ENCODE data around the gene LMO7.

The LMO7 gene

DNA sequence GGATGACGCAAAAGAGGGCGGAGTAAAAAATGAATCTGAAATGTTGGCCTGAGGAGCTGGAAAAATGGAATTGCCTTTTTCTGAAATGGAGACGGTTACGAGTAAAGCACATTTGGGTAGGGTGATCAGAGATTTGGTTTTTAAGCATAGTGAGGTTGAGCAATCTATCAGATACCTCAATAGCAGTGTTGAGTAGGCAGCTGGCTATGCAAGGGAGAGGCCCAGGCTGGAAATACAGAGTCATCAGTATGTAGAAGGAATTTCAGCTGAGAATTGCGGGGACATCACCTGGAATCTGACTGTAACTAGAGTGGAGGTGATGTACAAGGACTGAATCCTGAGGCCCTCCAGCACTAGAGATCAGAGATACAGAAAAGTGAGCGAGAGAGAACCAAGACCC is 224.8 kb downstream of the LMO7 start:
- no peak for DNase-seq

- no peak for DNase-seq
Measured at GRCh38 chr13:75861786-75862185, 225.7 kb downstream of the LMO7 start.

GRCh38 chr13:75864718-75865117 is 228.6 kb downstream of the LMO7 start:
- DNase-seq = peak; percentile 50

DNA sequence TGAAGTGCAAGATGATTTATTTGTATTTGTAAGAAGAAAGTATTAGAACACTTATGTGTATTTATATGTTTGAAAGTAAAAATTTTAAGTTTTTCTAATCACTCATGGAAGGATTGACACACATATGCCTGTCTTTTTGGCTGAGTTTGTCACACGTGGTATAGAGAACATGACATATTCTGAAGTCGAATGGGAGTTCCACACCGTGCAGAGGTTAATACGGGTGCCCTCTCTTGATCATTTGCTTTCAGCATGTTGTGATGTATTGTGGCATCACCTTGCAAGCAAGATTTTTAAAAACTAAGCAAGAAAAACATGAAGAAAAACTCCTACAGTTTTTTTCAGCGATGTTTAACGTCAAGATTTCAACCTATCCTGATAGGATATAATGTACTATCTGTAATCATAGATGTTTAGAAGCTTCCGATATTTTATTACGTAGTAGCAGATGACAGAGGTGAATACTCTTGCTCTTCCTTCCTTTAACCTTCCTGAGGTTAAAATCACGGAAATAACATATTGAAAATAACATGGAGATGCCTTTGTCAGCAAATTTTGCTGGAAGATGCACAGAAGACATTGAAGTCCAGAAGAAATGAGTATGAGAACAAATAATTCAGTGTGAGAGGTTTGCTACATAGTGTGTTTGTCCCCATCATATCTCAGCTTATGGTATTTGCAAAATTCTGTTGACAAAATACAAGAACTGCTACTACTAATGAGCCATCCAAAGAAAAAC is 231.4 kb downstream of the LMO7 start:
- no peak for DNase-seq

- DNase-seq = no peak
Measured at GRCh38 chr13:75869981-75870380, 233.9 kb downstream of the LMO7 start.

DNA sequence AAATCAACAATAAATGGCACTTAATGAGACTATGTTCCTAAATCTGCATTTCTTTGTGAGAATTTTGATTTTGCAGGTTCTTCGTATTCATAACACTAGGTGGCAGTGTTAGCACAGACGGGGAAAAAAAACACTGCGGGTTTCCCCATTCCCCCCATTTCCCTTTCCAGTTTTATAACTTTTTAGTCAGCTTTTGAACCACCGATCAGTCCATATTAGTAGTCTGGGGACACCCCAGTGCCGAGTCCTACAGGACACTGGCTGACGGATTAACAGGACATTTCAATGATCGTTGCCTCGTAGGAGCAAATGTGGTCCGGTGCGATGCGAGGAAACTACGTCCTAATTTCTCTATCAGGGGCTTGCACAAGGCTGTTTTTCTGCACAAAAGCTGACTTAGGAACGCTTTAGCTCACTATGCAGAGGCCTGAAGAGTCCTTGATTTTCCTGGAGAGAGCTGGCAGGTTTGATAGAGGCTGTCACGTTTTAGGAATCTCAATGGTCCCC is 234.3 kb downstream of the LMO7 start:
- DNase-seq = peak; percentile 26

GRCh38 chr13:75871059-75871458 is 234.9 kb downstream of the LMO7 start:
- no peak for DNase-seq

- no peak for DNase-seq
Measured at GRCh38 chr13:75872980-75873379, 236.8 kb downstream of the LMO7 start.

- DNase-seq = no peak
Measured at GRCh38 chr13:75873494-75873893, 237.4 kb downstream of the LMO7 start.

DNA sequence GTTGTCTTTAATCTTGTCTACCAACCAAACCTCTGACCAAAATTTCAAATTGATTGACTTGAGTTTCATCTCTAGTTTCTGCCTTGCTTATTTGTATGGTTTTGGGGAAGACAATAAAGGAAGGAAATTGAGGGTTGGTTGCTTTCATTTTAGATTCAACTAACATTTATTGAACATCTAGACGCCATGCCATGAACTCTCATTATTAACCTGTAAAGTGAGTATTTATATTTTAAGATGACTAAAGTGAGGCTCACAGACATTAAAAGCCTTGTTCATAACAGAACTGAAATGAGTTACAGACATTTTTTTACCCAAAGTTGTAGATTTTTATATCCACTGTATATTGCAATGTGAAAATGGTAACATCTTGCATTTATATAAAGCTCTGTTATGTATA is 239.3 kb downstream of the LMO7 start:
- DNase-seq = no peak

GRCh38 chr13:75876142-75877050 is 240.3 kb downstream of the LMO7 start:
- peak; percentile 58 for DNase-seq

DNA sequence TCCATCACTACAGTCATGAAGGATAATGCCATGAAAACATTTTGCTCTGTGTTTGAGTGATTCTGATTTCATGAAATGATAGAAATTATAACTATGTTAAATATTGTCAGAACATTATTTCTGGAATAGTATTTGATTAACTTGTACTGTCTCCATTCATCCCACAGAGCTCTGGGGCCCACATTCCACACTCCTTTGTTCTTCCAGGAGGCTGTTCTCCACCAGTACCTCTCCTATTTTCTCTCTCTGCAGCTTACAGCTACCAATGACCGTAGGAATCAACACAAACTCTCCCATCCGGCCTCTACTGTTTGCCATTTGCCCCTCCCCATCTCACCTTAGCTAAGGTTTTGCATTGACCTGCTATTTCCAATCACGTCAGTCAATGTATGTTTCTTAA is 240.9 kb downstream of the LMO7 start:
- DNase-seq = no peak

DNA sequence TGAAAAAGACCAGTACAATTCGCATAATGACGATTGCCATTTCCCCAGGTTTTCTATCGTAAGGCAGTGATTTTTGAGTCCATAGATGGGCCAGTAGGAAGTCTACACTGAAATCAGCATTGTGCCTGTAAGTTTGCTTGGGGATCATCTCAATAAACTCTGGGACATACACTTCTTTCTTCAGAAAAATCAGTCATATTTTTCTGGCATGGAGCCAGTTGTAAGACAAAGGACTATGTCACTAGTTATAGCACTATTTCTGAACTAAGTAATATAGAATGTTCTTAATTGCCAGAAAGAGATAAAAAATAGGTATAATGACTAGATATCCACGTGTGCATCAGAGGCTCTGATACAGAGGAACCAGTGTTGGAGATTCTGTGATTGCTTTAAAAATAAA is 243.5 kb downstream of the LMO7 start:
- DNase-seq = no peak

DNA sequence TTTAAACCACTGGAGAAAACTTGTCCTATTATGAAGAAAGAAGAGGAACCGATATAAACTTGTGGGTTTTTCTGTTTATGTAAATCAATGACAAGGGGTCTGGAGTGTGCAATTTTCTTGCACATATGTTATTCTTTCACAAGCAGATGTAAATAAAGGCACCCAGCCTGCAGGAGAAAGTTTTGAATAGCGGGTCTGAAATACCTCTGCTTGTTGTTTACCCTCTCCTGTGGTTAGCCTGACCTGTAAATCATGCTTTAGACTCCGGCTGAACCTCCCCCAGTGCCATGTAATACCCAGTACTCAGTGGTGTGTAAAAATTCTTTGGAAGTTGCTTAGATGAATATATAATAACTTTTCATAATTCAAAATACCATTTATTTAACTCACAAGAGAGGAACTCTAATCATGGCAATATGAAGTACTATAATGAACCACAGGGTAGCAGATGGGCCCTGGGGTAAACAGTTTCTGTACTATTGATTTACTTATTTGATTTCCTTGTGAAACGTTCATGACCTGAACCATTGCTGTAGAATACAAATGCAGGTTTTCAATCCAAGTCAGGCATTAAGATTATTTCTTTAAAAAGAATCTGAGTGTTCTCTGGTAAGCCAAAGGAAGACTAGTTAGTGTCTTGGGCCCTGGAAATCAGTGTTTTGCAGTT is 245.1 kb downstream of the LMO7 start:
- DNase-seq = peak; percentile 67

DNA sequence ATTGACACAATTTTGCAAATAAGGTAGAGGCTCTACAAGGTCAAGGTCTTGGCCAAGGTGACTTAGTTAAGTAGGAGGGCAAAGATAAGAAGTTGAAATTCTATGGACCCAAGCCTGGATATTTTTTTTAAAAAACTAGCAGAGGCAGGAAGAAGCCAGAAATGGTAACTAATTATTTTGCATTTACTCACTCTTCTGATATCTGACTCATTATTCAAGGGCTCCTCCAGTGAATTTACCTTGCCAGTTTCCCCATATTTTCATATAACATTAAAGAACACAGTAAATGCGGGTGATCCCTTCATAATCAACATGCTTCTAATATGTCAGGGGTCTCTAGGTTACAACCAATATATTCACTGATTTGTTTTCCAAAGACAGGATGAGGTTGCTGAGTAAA is 246.1 kb downstream of the LMO7 start:
- no peak for DNase-seq

DNA sequence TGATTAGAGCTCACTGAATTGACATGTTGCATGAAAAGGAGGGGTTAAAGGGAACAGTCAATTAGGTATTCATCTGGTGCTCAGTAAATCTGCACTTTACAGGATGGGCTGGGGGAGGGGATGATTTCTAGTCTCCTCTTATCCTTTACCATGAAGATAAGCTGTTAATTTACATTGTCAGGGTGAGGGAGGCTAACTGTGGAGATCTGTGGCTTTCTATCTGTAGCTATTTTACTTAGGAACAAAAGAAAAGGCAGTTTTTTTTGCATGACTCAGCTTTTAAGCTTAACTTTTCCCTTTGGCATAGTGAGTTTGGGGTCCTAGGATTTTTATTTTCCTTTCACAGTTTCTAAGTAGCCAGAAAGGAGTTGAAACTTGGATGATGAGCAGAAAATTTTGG is 253.3 kb downstream of the LMO7 start:
- no peak for DNase-seq

DNA sequence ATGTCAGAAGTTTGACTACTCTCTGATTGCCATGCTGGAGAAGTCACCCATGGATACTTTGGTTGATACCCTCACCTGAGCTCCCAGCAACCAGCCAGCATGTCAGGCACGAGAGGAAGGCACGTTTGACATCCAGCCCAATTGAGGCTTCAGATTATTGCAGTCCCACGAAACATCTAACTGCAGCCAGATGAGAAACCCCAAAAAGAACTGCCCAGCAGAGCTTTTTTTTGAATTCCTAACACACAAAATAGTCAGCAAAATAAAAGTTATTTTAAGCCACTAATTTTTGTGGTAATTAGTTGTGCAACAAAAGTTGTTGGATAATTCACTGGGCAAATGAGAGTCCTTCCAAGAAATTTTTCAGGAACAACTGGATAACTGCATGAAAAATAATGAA is 259.0 kb downstream of the LMO7 start:
- DNase-seq = no peak

DNA sequence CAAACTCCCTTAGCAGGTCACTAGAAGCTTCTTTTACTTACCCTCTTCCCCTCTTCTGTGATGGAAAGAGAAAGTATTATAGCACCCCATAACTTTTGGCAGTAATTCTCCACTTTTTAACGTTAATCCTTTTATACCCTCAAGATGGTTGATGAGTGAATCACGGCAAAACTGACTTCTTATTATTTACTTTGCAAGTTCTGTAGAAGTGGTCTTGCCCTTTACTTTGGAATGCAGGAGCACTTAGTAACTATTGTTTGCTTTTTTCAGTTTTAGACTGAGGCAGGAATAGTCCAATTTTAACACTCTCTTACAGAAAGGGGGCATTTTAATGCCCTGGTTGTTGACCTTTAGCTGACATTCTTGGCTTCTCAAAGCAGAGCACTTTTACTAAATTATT is 260.1 kb downstream of the LMO7 start:
- DNase-seq = peak; percentile 2

- no peak for DNase-seq
Measured at GRCh38 chr13:75897386-75897785, 261.3 kb downstream of the LMO7 start.

GRCh38 chr13:75901501-75901900 is 265.4 kb downstream of the LMO7 start:
- no peak for DNase-seq

GRCh38 chr13:75902166-75903104 is 266.3 kb downstream of the LMO7 start:
- DNase-seq = no peak

DNA sequence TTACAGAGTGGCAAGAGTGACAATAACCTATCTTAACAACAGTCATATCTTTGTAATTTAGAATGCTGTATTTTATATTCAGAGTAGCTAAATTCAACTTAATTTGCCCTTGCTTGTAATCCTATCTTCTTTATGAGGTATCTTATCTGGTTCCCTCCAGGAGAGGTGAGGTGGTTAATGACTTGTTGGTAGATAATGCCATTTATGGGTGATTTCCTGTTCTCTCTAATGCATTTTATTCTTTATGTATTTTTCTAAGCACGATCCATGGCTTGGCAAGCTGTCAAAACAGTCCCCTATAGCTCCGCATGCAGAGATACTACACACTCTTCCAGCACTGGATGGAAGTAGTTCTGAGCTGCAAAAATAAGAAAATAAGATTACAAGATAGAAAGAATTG is 267.9 kb downstream of the LMO7 start:
- DNase-seq = no peak

All from fibroblast of skin of right quadriceps (primary cell).